ENCODE results near the gene BTBD9. TPM values are rescaled to one million over a fixed set of nuclear protein-coding genes. Genes with fewer than 3 reads are reported as not detected.

The BTBD9 gene
- total RNA-seq, 1 experiment from 2014 or later, result 4.3 TPM

- no peaks in the 10 kb centered on the region for H4K20me1 ChIP-seq (ENCODE audit: low read length)
- H3K79me2 ChIP-seq (ENCODE audit: low read length), result no peaks in the 10 kb centered on the region
- H3K36me3 ChIP-seq (ENCODE audit: low read depth, low read length), result no peaks in the 10 kb centered on the region
- POLR2A ChIA-PET (ENCODE audit: unreplicated experiment), result interaction anchor here (0.8 kb wide), 1 partner anchor 58 kb away, joined by 5 read pairs; no protein-coding TSS in a partner anchor
- no peaks in the 10 kb centered on the region for H3K27me3 ChIP-seq (ENCODE audit: low read length)
- ATAC-seq, result no peak
- TF ChIP-seq EZH2 (IDR thresholded peaks at IDR 0.05; ENCODE audit: low read length, unreplicated experiment) (no peak), EZH2phosphoT487 (IDR thresholded peaks at IDR 0.05; ENCODE audit: borderline replicate concordance, low read length) (no peak)
- no TSS peak for BruUV-seq (replicated peaks)
- H3K4me1 ChIP-seq (ENCODE audit: insufficient read depth, low read length), result peaks cover 21% of the 10 kb centered on the region
- no peak overlapping the region for H2AFZ ChIP-seq (ENCODE audit: low read length)
- no peak overlapping the region for H3K9ac ChIP-seq (ENCODE audit: low read length)
- intact Hi-C loops (cut with micrococcal nuclease), result no loop called here
- no peaks in the 10 kb centered on the region for H3F3A ChIP-seq (ENCODE audit: low read length, unreplicated experiment)
- no peak for DNase-seq
- H3K27ac ChIP-seq (ENCODE audit: low read length), result no peak overlapping the region
- no peak overlapping the region for H3K4me2 ChIP-seq (ENCODE audit: low read length)
- CTCF ChIA-PET, result interaction anchor here (0.5 kb wide), 1 partner anchor 160 kb away, joined by 3 read pairs; no protein-coding TSS in a partner anchor
- no peaks in the 10 kb centered on the region for H3K9me3 ChIP-seq (ENCODE audit: low read length)
- H3K4me3 ChIP-seq (ENCODE audit: low read length), result no peak overlapping the region
- no peaks in the 10 kb centered on the region for H3K9me2 ChIP-seq (replicated peaks; ENCODE audit: low read length)
These were observed 50.4 kb downstream of the BTBD9 start for GRCh38 chr6:38589367-38589720.

GRCh38 chr6:38588631-38589366 is 50.9 kb downstream of the BTBD9 start:
- POLR2A ChIA-PET (ENCODE audit: unreplicated experiment), result interaction anchor here (0.8 kb wide), 1 partner anchor 58 kb away, joined by 5 read pairs; no protein-coding TSS in a partner anchor
- H3K9ac ChIP-seq (ENCODE audit: low read length), result no peak overlapping the region
- peak; percentile 59 for ATAC-seq

GRCh38 chr6:38587766-38588362 is 51.9 kb downstream of the BTBD9 start:
- no peaks in the 10 kb centered on the region for H3K9me2 ChIP-seq (replicated peaks; ENCODE audit: low read length)
- peaks cover 21% of the 10 kb centered on the region for H3K4me1 ChIP-seq (ENCODE audit: insufficient read depth, low read length)
- no peak overlapping the region for H3K27ac ChIP-seq (ENCODE audit: low read length)
- no peaks in the 10 kb centered on the region for H3K36me3 ChIP-seq (ENCODE audit: low read depth, low read length)
- H2AFZ ChIP-seq (ENCODE audit: low read length), result no peak overlapping the region
- CTCF ChIA-PET, result no interaction called here
- no peak overlapping the region for H3K9ac ChIP-seq (ENCODE audit: low read length)
- no peak for DNase-seq
- no TSS peak for BruUV-seq (replicated peaks)
- H3K27me3 ChIP-seq (ENCODE audit: low read length), result no peaks in the 10 kb centered on the region
- no peaks in the 10 kb centered on the region for H3K9me3 ChIP-seq (ENCODE audit: low read length)
- H3K79me2 ChIP-seq (ENCODE audit: low read length), result no peaks in the 10 kb centered on the region
- H3F3A ChIP-seq (ENCODE audit: low read length, unreplicated experiment), result no peaks in the 10 kb centered on the region
- intact Hi-C loops (cut with micrococcal nuclease), result no loop called here
- no peak for ATAC-seq
- POLR2A ChIA-PET (ENCODE audit: unreplicated experiment), result no interaction called here
- H3K4me3 ChIP-seq (ENCODE audit: low read length), result no peak overlapping the region
- no peak overlapping the region for H3K4me2 ChIP-seq (ENCODE audit: low read length)
- H4K20me1 ChIP-seq (ENCODE audit: low read length), result no peaks in the 10 kb centered on the region
- TF ChIP-seq CTCF (conservative IDR thresholded peaks at IDR 0.05; ENCODE audit: low read depth, low read length) (no peak), EZH2phosphoT487 (IDR thresholded peaks at IDR 0.05; ENCODE audit: borderline replicate concordance, low read length) (no peak), EZH2 (IDR thresholded peaks at IDR 0.05; ENCODE audit: low read length, unreplicated experiment) (no peak)

More at GRCh38 chr6:38588631-38589366, 50.9 kb downstream of the BTBD9 start:
- TF ChIP-seq EZH2phosphoT487 (IDR thresholded peaks at IDR 0.05; ENCODE audit: borderline replicate concordance, low read length) (no peak), EZH2 (IDR thresholded peaks at IDR 0.05; ENCODE audit: low read length, unreplicated experiment) (no peak), CTCF (conservative IDR thresholded peaks at IDR 0.05; ENCODE audit: low read depth, low read length) (no peak)
- peaks cover 21% of the 10 kb centered on the region for H3K4me1 ChIP-seq (ENCODE audit: insufficient read depth, low read length)
- no peaks in the 10 kb centered on the region for H3K27me3 ChIP-seq (ENCODE audit: low read length)
- intact Hi-C loops (cut with micrococcal nuclease), result no loop called here
- CTCF ChIA-PET, result interaction anchor here (0.5 kb wide), 1 partner anchor 160 kb away, joined by 3 read pairs; no protein-coding TSS in a partner anchor
- H3K9me2 ChIP-seq (replicated peaks; ENCODE audit: low read length), result no peaks in the 10 kb centered on the region
- H3K79me2 ChIP-seq (ENCODE audit: low read length), result no peaks in the 10 kb centered on the region
- DNase-seq, result peak; percentile 74
- no peaks in the 10 kb centered on the region for H3F3A ChIP-seq (ENCODE audit: low read length, unreplicated experiment)
- peak overlapping the region; percentile 46 for H3K27ac ChIP-seq (ENCODE audit: low read length)
- H3K4me3 ChIP-seq (ENCODE audit: low read length), result no peak overlapping the region
- H3K36me3 ChIP-seq (ENCODE audit: low read depth, low read length), result no peaks in the 10 kb centered on the region
- BruUV-seq (replicated peaks), result no TSS peak
- H3K9me3 ChIP-seq (ENCODE audit: low read length), result no peaks in the 10 kb centered on the region
- H2AFZ ChIP-seq (ENCODE audit: low read length), result no peak overlapping the region
- H4K20me1 ChIP-seq (ENCODE audit: low read length), result no peaks in the 10 kb centered on the region
- peak overlapping the region; percentile 24; the same call in 1 of the 2 replicates for H3K4me2 ChIP-seq (ENCODE audit: low read length)

Data from PC-3 (cell line).